HG03135 (cell line): ENCODE measurements around the gene DCTN4.

ENCODE experiments used
- ATAC-seq: cut with Tn5 transposase; IDR thresholded peaks from one replicate; pipeline ENCODE4 v1.9.1; 2021; ENCODE audit warnings: mild to moderate bottlenecking, moderate library complexity; ENCODE audit not compliant: unreplicated experiment

Gene DCTN4

GRCh38 chr5:150672237-150672883, 86.5 kb downstream of the DCTN4 start:
- no peak for ATAC-seq

- ATAC-seq = no peak
Observed at GRCh38 chr5:150671509-150672236, 87.1 kb downstream of the DCTN4 start.

- no peak for ATAC-seq
Observed at GRCh38 chr5:150670948-150671310, 87.9 kb downstream of the DCTN4 start.

- ATAC-seq = no peak
Observed at GRCh38 chr5:150670275-150670947, 88.4 kb downstream of the DCTN4 start.

- no peak for ATAC-seq
Observed at GRCh38 chr5:150665044-150665443, 93.8 kb downstream of the DCTN4 start.

GRCh38 chr5:150663936-150664335, 94.9 kb downstream of the DCTN4 start:
- no peak for ATAC-seq

GRCh38 chr5:150662731-150663516, 95.9 kb downstream of the DCTN4 start:
- no peak for ATAC-seq

GRCh38 chr5:150661821-150662596, 96.8 kb downstream of the DCTN4 start:
- ATAC-seq = no peak

- ATAC-seq = no peak
Observed at GRCh38 chr5:150661086-150661485, 97.7 kb downstream of the DCTN4 start, which contains the start of gene MYOZ3. MYOZ3 (plus strand) TSS chr5:150661251; CDS start chr5:150662942, 1,691 bp downstream.

- no peak for ATAC-seq
Observed at GRCh38 chr5:150660108-150660831, 98.5 kb downstream of the DCTN4 start.

- ATAC-seq = no peak
Observed at GRCh38 chr5:150659360-150660107, 99.3 kb downstream of the DCTN4 start.

GRCh38 chr5:150658699-150659265, 100.0 kb downstream of the DCTN4 start:
- ATAC-seq = no peak
